ENCODE data around the gene BCL2L13.

DNA sequence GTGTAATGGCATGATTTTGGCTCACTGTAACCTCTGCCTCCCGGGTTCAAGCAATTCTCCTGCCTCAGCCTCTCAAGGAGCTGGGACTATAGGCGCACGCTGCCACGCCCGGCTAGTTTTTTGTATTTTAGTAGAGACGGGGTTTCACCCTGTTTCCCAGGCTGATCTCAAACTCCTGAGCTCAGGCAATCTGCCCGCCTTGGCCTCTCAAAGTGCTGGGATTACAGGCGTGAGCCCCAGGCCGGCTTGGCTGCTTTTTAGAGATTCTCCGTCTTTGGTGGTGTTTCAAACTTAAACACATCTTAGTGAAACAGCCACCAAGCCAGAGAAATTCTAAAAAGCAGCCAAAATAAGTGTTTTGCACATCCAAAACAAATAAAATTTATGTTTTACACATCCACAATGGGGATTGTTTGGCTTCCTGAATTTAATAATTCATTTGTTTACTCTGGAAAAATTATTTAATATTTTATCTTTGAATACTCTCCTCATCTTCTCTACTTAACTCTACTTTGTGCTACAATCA, 18.4 kb downstream of the BCL2L13 start:
- TF ChIP-seq, protein P1, sequence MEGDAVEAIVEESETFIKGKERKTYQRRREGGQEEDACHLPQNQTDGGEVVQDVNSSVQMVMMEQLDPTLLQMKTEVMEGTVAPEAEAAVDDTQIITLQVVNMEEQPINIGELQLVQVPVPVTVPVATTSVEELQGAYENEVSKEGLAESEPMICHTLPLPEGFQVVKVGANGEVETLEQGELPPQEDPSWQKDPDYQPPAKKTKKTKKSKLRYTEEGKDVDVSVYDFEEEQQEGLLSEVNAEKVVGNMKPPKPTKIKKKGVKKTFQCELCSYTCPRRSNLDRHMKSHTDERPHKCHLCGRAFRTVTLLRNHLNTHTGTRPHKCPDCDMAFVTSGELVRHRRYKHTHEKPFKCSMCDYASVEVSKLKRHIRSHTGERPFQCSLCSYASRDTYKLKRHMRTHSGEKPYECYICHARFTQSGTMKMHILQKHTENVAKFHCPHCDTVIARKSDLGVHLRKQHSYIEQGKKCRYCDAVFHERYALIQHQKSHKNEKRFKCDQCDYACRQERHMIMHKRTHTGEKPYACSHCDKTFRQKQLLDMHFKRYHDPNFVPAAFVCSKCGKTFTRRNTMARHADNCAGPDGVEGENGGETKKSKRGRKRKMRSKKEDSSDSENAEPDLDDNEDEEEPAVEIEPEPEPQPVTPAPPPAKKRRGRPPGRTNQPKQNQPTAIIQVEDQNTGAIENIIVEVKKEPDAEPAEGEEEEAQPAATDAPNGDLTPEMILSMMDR (IDR thresholded peaks at IDR 0.05): no peak
- TF ChIP-seq POLR2A (IDR thresholded peaks at IDR 0.05): no peak
